ENCODE data around the gene SLC2A6. TPM values are rescaled to one million over a fixed set of nuclear protein-coding genes. Genes with fewer than 3 reads are reported as not detected.

Gene SLC2A6
- total RNA-seq, 1 donor from 2014 or later = 51.8 TPM

- no peak for DNase-seq (ENCODE audit: low read depth)
- Histone ChIP-seq H3K27me3 (ENCODE audit: control insufficient read depth, insufficient read depth, low read length) (no peaks in the 10 kb centered on the region), H3K4me3 (ENCODE audit: low read depth, low read length) (no peak overlapping the region), H3K36me3 (ENCODE audit: control insufficient read depth, insufficient read depth, low read length) (no peaks in the 10 kb centered on the region)
- TF ChIP-seq CTCF (IDR thresholded peaks at IDR 0.05; ENCODE audit: insufficient read depth, low read length, poor library complexity, severe bottlenecking) = no peak
These were observed 20.1 kb downstream of the SLC2A6 start for GRCh38 chr9:133458643-133459312.

GRCh38 chr9:133457748-133458147 lies 21.2 kb downstream of the SLC2A6 start:
- H3K27me3 ChIP-seq (ENCODE audit: control insufficient read depth, insufficient read depth, low read length) = no peaks in the 10 kb centered on the region
- no peaks in the 10 kb centered on the region for H3K36me3 ChIP-seq (ENCODE audit: control insufficient read depth, insufficient read depth, low read length)
- no peak for TF ChIP-seq CTCF (IDR thresholded peaks at IDR 0.05; ENCODE audit: insufficient read depth, low read length, poor library complexity, severe bottlenecking)
- no peak for DNase-seq (ENCODE audit: low read depth)
- H3K4me3 ChIP-seq (ENCODE audit: low read depth, low read length) = no peak overlapping the region

GRCh38 chr9:133457233-133457632 lies 21.7 kb downstream of the SLC2A6 start:
- H3K27me3 ChIP-seq (ENCODE audit: control insufficient read depth, insufficient read depth, low read length) = no peaks in the 10 kb centered on the region
- no peaks in the 10 kb centered on the region for H3K36me3 ChIP-seq (ENCODE audit: control insufficient read depth, insufficient read depth, low read length)
- no peak overlapping the region for H3K4me3 ChIP-seq (ENCODE audit: low read depth, low read length)
- no peak for TF ChIP-seq CTCF (IDR thresholded peaks at IDR 0.05; ENCODE audit: insufficient read depth, low read length, poor library complexity, severe bottlenecking)
- DNase-seq (ENCODE audit: low read depth) = no peak

- no peaks in the 10 kb centered on the region for H3K36me3 ChIP-seq (ENCODE audit: control insufficient read depth, insufficient read depth, low read length)
- TF ChIP-seq CTCF (IDR thresholded peaks at IDR 0.05; ENCODE audit: insufficient read depth, low read length, poor library complexity, severe bottlenecking) = peak; percentile 8
- H3K4me3 ChIP-seq (ENCODE audit: low read depth, low read length) = no peak overlapping the region
- no peaks in the 10 kb centered on the region for H3K27me3 ChIP-seq (ENCODE audit: control insufficient read depth, insufficient read depth, low read length)
- DNase-seq (ENCODE audit: low read depth) = no peak
These were observed 22.5 kb downstream of the SLC2A6 start for GRCh38 chr9:133456409-133456808.

- Histone ChIP-seq H3K27me3 (ENCODE audit: control insufficient read depth, insufficient read depth, low read length) (no peaks in the 10 kb centered on the region), H3K36me3 (ENCODE audit: control insufficient read depth, insufficient read depth, low read length) (no peaks in the 10 kb centered on the region), H3K4me3 (ENCODE audit: low read depth, low read length) (no peak overlapping the region)
- DNase-seq (ENCODE audit: low read depth) = no peak
- TF ChIP-seq CTCF (IDR thresholded peaks at IDR 0.05; ENCODE audit: insufficient read depth, low read length, poor library complexity, severe bottlenecking) = no peak
These were observed 23.0 kb downstream of the SLC2A6 start for GRCh38 chr9:133455936-133456335.

Data from kidney epithelial cell (primary cell).